MCF 10A (cell line): ENCODE data around the gene IZUMO1. TPM values are rescaled to one million over a fixed set of nuclear protein-coding genes. Genes with fewer than 3 reads are reported as not detected.

Experiments used
- BruUV-seq: library from RNA; stranded (reverse); fragments of 400-500 nt; replicated peaks from 2 replicates; lab custom pipeline; 2021; lab: Mats Ljungman, UMichigan
- CTCF ChIA-PET: fragments of 300-600 bp; sonication (Branson Sonifier 250); formaldehyde crosslinking; extraction: SDS; loops from one replicate; lab custom pipeline; 2021; ENCODE audit warnings: antibody characterized with exemption, inconsistent platforms; lab: Yijun Ruan, JAX
- POLR2A ChIA-PET: fragments of 300-600, 350-650 bp; sonication (Branson Sonifier 250); formaldehyde crosslinking; extraction: SDS; loops from one replicate; lab custom pipeline; 2020; ENCODE audit warnings: antibody characterized with exemption, inconsistent platforms; lab: Yijun Ruan, JAX
- DNase-seq: peaks from one replicate; pipeline ENCODE4 v3.0.0-alpha.2; 2018; ENCODE audit not compliant: unreplicated experiment
- H3K27ac Mint-ChIP-seq: one replicate; pipeline ENCODE4 v1.8.0; 2022; ENCODE audit warnings: mild to moderate bottlenecking, low read depth, mixed read lengths; ENCODE audit not compliant: unreplicated experiment
- H3K27me3 Mint-ChIP-seq: one replicate; pipeline ENCODE4 v1.8.0; 2022; ENCODE audit warnings: mixed read lengths; ENCODE audit not compliant: insufficient read depth, unreplicated experiment
- H3K36me3 Mint-ChIP-seq: one replicate; pipeline ENCODE4 v1.8.0; 2022; ENCODE audit warnings: mild to moderate bottlenecking, moderate library complexity, mixed read lengths; ENCODE audit not compliant: insufficient read depth, unreplicated experiment
- H3K4me1 Mint-ChIP-seq: one replicate; pipeline ENCODE4 v1.8.0; 2022; ENCODE audit warnings: mixed read lengths; ENCODE audit not compliant: insufficient read depth, unreplicated experiment
- H3K4me3 Mint-ChIP-seq: one replicate; pipeline ENCODE4 v1.8.0; 2022; ENCODE audit warnings: mild to moderate bottlenecking, moderate library complexity, mixed read lengths; ENCODE audit not compliant: unreplicated experiment
- H3K9me3 Mint-ChIP-seq: one replicate; pipeline ENCODE4 v1.8.0; 2022; ENCODE audit warnings: mixed read lengths; ENCODE audit not compliant: unreplicated experiment
- CTCF ChIP-seq: fragments of 200-600 bp; IDR thresholded peaks from one replicate; pipeline ENCODE4 v1.8.0; 2022; ENCODE audit warnings: antibody characterized with exemption, mild to moderate bottlenecking; ENCODE audit not compliant: unreplicated experiment
- intact Hi-C: fragments of 100-400 bp; cut with micrococcal nuclease; formaldehyde crosslinking; loops from 2 replicates; pipeline ENCODE4 v1.14.1; 2022
- total RNA-seq: library from RNA; stranded (reverse); gene quantifications from 2 replicates; pipeline ENCODE4 v1.2.3, GENCODE V29; 2022

Gene IZUMO1
- total RNA-seq, 1 experiment from 2014 or later: 4.2 TPM

- intact Hi-C loops: loop anchor here (1.0 kb wide), 1 partner anchor 64 kb away; no protein-coding TSS in a partner anchor
- BruUV-seq: no TSS peak
- Mint-ChIP-seq H3K4me3 (peak overlapping the region; percentile 33), H3K4me1 (peaks cover 4% of the 10 kb centered on the region), H3K27me3 (no peaks in the 10 kb centered on the region), H3K27ac (no peak overlapping the region), H3K9me3 (no peaks in the 10 kb centered on the region), H3K36me3 (no peaks in the 10 kb centered on the region)
- TF ChIP-seq CTCF: no peak
- POLR2A ChIA-PET: interaction anchor here (0.8 to 2.2 kb wide), 7 partner anchors 12 to 105 kb away, joined by 3 to 10 read pairs (median 4); no protein-coding TSS in a partner anchor
- DNase-seq: no peak
- CTCF ChIA-PET: interaction anchor here (0.6 to 1.7 kb wide), 20 partner anchors 12 to 1226 kb away, joined by 3 to 9 read pairs (median 3); partner anchors contain the start of gene CA11
Observed at GRCh38 chr19:48739404-48740163, 7.1 kb downstream of the IZUMO1 start.

- H3K4me1 Mint-ChIP-seq: peaks cover 4% of the 10 kb centered on the region
- H3K27me3 Mint-ChIP-seq: no peaks in the 10 kb centered on the region
- H3K9me3 Mint-ChIP-seq: no peaks in the 10 kb centered on the region
- DNase-seq: peak; percentile 93
- no peaks in the 10 kb centered on the region for H3K36me3 Mint-ChIP-seq
- peak; percentile 44 for TF ChIP-seq CTCF
- CTCF ChIA-PET: interaction anchor here (0.6 to 1.7 kb wide), 19 partner anchors 10 to 1227 kb away, joined by 3 to 9 read pairs (median 3); partner anchors contain the start of gene CA11
- POLR2A ChIA-PET: interaction anchor here (0.9 to 2.2 kb wide), 10 partner anchors 12 to 158 kb away, joined by 3 to 10 read pairs (median 4); no protein-coding TSS in a partner anchor
- intact Hi-C loops: loop anchor here (1.0 kb wide), 2 partner anchors 63 to 92 kb away; partner anchors contain the start of gene CA11
- peak overlapping the region; percentile 66 for H3K4me3 Mint-ChIP-seq
- no TSS peak for BruUV-seq
- no peak overlapping the region for H3K27ac Mint-ChIP-seq
Observed at GRCh38 chr19:48738557-48739403, 7.9 kb downstream of the IZUMO1 start.

DNA sequence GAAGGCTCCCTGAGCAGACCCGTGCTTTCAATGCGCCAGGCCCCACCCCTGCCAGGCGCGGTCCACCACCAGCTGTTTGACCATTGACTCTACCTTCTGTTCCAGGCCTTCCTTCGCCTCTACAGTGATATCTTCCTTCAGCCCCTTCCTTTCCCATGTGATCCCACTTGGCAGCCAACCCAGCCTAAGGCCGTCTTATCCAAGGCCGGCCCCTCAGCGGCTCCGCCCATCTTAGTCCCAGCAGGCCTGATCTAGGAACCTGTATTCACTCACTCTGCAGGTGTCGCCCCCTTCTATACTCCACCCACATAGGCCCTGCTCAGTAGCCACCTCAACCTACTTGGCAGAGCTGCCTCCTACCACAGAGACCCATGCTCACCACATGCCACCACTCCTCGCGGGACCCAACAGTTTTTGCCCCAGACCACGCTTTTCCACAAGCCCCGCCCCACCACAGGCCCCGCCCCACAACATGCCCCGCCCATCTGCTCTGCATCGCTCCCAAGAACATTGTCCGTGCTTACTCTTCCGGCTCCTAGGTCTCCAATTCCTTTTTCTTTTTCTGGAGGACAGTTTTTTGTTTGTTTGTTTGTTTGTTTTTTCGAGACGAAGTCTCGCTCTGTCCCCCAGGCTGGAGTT, 9.2 kb downstream of the IZUMO1 start:
- ChIA-PET POLR2A (interaction anchor here (1.0 to 1.8 kb wide), 3 partner anchors 10 to 159 kb away, joined by 3 to 6 read pairs (median 4); no protein-coding TSS in a partner anchor), CTCF (interaction anchor here (0.6 to 0.7 kb wide), 2 partner anchors 14 to 20 kb away, joined by 3 to 4 read pairs; no protein-coding TSS in a partner anchor)
- BruUV-seq: no TSS peak
- Mint-ChIP-seq H3K27ac (no peak overlapping the region), H3K9me3 (no peaks in the 10 kb centered on the region), H3K4me3 (no peak overlapping the region), H3K27me3 (peaks cover 6% of the 10 kb centered on the region), H3K36me3 (no peaks in the 10 kb centered on the region), H3K4me1 (peaks cover 4% of the 10 kb centered on the region)
- TF ChIP-seq CTCF: no peak
- no peak for DNase-seq
- intact Hi-C loops: no loop called here
